Measurements from ENCODE around the gene CMBL. TPM values are rescaled to one million over a fixed set of nuclear protein-coding genes. Genes with fewer than 3 reads are reported as not detected.

CMBL gene
- total RNA-seq, 2 experiments from 2014 or later, result 2.2 to 3.2 TPM

DNA sequence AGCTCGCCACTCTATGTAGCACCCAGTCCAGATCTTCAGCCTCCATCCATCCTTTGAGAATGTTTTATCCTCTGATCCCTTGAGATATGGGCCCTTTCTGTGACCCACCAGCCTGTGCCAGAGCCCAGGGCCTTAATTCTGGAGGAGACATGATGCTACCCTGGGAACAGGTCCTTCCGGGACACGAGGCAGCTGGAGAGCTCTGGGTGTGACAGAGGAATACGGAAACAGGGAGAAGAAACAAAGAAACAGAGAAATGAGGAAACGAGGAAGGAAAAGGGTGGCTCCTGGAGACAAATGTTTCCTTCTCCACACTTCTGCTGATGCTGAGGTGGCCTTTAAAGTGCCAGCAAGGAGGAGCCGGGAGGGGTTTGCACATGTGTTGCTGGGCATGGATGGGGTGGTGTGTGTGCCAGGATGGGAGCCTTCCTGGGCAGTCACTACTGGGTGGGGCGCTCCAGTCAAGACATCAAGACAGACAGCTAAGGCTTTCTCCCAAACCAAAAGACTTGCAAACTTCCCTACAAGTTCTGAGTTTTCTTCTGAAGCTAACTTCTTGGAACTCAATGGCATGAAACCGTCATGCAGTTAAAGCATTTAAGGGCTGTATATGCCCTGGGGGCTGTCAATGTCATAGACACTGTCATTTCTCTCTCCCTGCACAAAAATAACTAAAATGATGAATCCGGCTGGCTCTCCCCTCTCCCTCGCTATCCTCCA is 23.0 kb upstream of the CMBL start:
- Mint-ChIP-seq H3K9me3 (no peaks in the 10 kb centered on the region), H3K4me1 (ENCODE audit: low read depth) (peaks cover 4% of the 10 kb centered on the region), H3K27me3 (ENCODE audit: low read depth) (peaks cover 32% of the 10 kb centered on the region), H3K4me3 (no peak overlapping the region), H3K36me3 (ENCODE audit: low read depth) (no peaks in the 10 kb centered on the region), H3K27ac (no peak overlapping the region)
- CTCF ChIA-PET, result interaction anchor here (0.6 to 0.8 kb wide), 2 partner anchors 28 to 34 kb away, joined by 3 read pairs; no protein-coding TSS in a partner anchor
- DNase-seq, result no peak
- intact Hi-C loops (cut with micrococcal nuclease), result no loop called here

DNA sequence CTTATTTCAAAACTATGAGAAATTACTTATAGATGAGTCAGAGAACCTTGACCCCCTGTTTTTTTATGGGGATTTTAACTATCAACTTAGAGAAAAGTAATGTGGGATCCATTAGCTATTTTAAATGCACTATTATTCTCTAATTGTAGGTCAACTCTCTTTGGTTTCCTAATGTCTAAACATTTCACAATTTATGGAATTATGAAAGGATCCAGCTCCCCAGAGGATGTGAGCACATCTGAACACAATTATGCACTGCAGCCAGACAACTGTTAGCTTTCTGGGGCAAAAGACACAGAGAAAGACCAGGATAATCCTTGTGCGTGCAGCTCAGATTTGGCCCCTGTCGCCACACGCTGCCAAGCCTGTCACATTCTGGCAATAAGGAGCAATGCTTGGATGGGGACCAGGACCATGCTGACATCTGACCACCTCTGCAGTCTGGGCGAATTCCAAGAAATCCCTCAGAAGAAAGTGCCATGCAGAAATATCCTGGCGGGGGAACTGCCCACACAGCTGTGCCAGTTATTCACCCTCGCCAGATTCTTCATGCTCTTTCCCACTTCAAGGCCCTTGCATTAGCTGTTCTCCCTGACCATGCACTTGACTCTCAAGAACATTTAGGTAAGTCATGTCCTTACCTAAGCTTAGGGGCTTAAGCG is 22.2 kb upstream of the CMBL start:
- H3K27me3 Mint-ChIP-seq (ENCODE audit: low read depth), result peaks cover 31% of the 10 kb centered on the region
- peaks cover 4% of the 10 kb centered on the region for H3K4me1 Mint-ChIP-seq (ENCODE audit: low read depth)
- H3K4me3 Mint-ChIP-seq, result no peak overlapping the region
- no peaks in the 10 kb centered on the region for H3K9me3 Mint-ChIP-seq
- no peaks in the 10 kb centered on the region for H3K36me3 Mint-ChIP-seq (ENCODE audit: low read depth)
- no peak for DNase-seq
- CTCF ChIA-PET, result interaction anchor here (0.6 kb wide), 2 partner anchors 24 to 29 kb away, joined by 3 to 4 read pairs; no protein-coding TSS in a partner anchor
- H3K27ac Mint-ChIP-seq, result no peak overlapping the region
- intact Hi-C loops (cut with micrococcal nuclease), result no loop called here

DNA sequence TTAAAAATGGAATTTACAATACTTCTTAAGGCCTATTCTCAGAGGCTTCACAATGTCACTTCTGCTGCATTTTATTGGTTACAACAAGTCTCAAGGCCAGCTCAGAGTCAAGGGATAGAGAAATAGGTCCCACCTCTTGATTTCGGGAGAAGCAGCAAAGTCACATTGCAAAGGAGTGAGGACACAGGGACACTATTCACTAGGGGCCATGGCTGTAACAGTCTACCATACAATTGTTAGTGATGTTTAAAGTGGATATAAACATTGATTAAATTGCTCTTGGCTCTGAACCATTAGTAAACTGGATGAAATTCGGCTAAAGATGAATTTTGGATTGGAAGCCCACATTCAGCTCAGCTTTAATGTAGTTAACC is 21.7 kb upstream of the CMBL start:
- no peak for DNase-seq
- Mint-ChIP-seq H3K4me1 (ENCODE audit: low read depth) (peaks cover 4% of the 10 kb centered on the region), H3K27me3 (ENCODE audit: low read depth) (peaks cover 26% of the 10 kb centered on the region), H3K4me3 (no peak overlapping the region), H3K9me3 (no peaks in the 10 kb centered on the region), H3K27ac (no peak overlapping the region), H3K36me3 (ENCODE audit: low read depth) (no peaks in the 10 kb centered on the region)
- intact Hi-C loops (cut with micrococcal nuclease), result no loop called here
- CTCF ChIA-PET, result interaction anchor here (0.6 kb wide), 1 partner anchor 24 kb away, joined by 4 read pairs; no protein-coding TSS in a partner anchor

DNA sequence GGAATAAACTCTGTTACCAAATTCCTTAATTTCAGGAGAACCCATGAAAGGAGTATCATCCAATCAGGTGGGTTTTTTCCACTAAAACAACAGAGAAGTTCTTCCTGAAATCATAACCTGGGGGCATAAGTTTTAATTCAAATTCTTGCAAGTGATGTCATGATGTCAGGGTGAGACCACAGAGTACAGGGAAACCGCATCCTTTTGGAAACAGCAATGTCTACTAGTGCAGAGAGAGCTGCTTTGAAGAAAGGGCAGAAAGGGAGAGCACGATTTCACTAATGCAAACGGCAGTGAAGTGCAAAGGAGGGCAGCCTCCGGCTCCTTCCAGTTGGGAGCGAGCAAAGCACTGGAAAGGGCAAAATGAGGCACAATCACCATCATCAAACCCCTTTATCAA is 20.6 kb upstream of the CMBL start:
- CTCF ChIA-PET, result no interaction called here

DNA sequence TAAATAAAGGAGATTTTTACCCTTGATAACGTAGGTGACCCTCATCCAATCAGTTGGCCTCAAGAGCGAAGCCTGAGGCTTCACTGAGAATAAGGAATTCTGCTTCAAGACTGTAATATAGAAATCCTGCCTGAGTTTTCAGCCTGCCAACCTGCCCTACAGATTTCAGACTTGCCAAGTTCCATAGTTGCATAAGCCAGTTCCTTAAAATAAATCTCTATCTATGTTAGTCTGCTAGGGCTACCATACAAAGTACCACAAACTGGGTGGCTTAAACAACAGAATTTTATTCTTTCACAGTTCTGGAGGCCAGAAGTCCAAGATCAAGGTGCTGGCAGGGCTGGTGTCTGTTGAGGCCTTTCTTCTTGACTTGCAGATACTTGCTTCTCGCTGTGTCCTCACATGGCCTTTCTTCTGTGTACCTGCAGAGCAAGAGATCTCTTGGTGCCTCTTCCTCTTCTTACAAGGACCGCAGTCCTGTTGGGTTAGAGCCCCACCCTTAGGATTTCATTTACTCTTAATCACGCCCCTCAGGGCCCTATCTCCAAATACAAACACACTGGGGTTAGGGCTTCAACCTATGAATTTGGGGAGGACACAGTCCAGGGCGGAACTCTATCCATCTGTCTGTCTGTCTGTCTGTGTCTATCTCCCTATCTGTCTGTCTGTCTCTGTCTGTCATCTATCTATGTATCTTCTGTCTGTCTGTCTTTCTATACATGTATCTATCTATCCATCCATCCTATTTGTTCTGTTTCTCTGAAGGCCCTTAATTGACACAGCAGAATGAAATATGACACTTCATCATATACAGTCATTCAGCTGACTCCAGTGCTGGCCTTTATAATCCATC is 17.0 kb upstream of the CMBL start:
- Mint-ChIP-seq H3K4me1 (ENCODE audit: low read depth) (no peaks in the 10 kb centered on the region), H3K27me3 (ENCODE audit: low read depth) (no peaks in the 10 kb centered on the region), H3K27ac (no peak overlapping the region), H3K4me3 (no peak overlapping the region), H3K9me3 (no peaks in the 10 kb centered on the region), H3K36me3 (ENCODE audit: low read depth) (no peaks in the 10 kb centered on the region)
- CTCF ChIA-PET, result no interaction called here
- intact Hi-C loops (cut with micrococcal nuclease), result no loop called here
- no peak for DNase-seq

More for the DNA sequence above, 20.6 kb upstream of the CMBL start:
- Mint-ChIP-seq H3K27me3 (ENCODE audit: low read depth) (peaks cover 19% of the 10 kb centered on the region), H3K36me3 (ENCODE audit: low read depth) (no peaks in the 10 kb centered on the region), H3K4me3 (no peak overlapping the region), H3K27ac (no peak overlapping the region), H3K9me3 (no peaks in the 10 kb centered on the region), H3K4me1 (ENCODE audit: low read depth) (peaks cover 2% of the 10 kb centered on the region)
- intact Hi-C loops (cut with micrococcal nuclease), result no loop called here
- DNase-seq, result no peak

DNA sequence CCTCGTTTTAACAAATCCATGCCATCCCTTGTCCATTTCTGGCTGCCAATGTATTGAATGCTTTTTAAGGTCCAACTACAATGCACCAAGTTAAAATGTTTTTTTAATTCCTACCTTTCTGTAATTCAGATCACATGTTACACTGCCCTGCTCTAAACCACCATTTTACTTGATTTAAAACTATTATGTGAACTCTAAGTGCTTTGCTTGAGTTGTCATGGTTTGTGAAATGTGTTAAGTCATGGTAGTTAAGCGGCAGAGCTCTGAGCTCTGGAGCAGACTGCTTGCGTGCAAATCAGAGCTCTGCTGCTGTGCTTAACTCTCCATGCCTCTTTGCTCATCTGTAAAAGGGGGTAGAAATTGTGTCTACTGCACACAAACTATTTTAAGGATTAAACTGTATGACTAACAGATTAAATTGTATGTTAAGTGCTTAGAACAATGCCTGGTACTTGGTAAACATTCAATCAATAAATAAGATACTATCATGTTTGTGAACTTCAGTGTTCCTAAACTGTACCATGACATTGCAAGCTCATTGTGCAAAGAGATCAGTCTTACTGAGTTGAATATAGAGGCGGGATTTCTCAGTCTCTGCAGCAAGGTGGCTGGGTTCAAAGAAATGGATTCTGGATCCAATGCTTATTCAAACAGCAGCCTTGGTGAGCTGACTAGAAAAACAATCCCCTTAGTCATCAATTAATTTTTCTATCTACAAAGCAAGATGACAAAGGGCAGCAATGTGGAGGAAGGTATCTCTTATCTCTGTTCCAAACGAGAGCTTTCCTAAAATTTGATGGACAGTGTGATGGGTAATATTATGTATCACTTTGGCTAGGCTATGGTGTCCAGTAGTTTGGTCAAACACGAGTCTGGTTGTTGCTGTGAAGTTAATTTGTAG is 16.1 kb upstream of the CMBL start:
- Mint-ChIP-seq H3K36me3 (ENCODE audit: low read depth) (no peaks in the 10 kb centered on the region), H3K4me3 (no peak overlapping the region), H3K27ac (no peak overlapping the region), H3K9me3 (no peaks in the 10 kb centered on the region), H3K4me1 (ENCODE audit: low read depth) (no peaks in the 10 kb centered on the region), H3K27me3 (ENCODE audit: low read depth) (no peaks in the 10 kb centered on the region)
- CTCF ChIA-PET, result no interaction called here
- intact Hi-C loops (cut with micrococcal nuclease), result no loop called here
- DNase-seq, result no peak

DNA sequence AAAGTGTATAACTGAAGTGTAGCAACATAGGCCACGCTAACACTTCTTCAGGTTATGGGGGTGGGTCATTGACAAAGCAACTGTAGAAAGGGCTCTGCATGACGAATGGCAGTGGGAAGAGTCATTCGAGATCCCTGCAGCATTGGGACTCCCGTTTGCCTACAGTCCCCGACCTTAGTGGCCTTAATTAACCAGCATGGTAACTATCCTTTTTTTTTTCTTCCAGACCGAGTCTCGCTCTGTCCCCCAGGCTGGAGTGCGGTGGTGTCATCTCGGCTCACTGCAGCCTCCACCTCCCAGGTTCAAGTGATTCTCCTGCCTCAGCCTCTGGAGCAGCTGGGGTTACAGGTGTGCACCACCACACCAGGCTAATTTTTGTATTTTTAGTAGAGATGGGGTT is 14.2 kb upstream of the CMBL start:
- Mint-ChIP-seq H3K27ac (no peak overlapping the region), H3K4me3 (no peak overlapping the region), H3K36me3 (ENCODE audit: low read depth) (no peaks in the 10 kb centered on the region), H3K9me3 (no peaks in the 10 kb centered on the region), H3K27me3 (ENCODE audit: low read depth) (no peaks in the 10 kb centered on the region), H3K4me1 (ENCODE audit: low read depth) (no peaks in the 10 kb centered on the region)
- CTCF ChIA-PET, result no interaction called here
- DNase-seq, result no peak
- intact Hi-C loops (cut with micrococcal nuclease), result no loop called here

DNA sequence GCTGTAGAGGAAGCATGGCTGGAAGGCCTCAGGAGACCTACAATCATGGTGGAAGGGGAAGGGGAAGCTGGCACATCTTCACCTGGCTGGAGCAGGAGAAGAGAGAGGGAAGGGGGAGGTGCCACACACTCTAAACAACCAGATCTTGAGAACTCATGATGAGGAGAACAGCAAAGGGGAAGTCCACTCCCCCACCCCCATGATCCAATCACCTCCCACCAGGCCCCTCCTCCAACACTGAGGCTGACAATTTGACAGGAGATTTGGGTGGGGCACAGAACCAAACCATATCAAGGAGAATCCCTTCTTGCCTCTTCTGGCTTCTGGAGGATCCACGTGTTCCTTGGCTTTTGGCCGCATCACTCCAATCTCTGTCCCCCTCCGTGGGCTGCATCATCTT is 13.1 kb upstream of the CMBL start:
- DNase-seq, result no peak
- intact Hi-C loops (cut with micrococcal nuclease), result no loop called here
- Mint-ChIP-seq H3K27ac (no peak overlapping the region), H3K9me3 (no peaks in the 10 kb centered on the region), H3K27me3 (ENCODE audit: low read depth) (no peaks in the 10 kb centered on the region), H3K4me3 (no peak overlapping the region), H3K36me3 (ENCODE audit: low read depth) (no peaks in the 10 kb centered on the region), H3K4me1 (ENCODE audit: low read depth) (no peaks in the 10 kb centered on the region)
- CTCF ChIA-PET, result no interaction called here

DNA sequence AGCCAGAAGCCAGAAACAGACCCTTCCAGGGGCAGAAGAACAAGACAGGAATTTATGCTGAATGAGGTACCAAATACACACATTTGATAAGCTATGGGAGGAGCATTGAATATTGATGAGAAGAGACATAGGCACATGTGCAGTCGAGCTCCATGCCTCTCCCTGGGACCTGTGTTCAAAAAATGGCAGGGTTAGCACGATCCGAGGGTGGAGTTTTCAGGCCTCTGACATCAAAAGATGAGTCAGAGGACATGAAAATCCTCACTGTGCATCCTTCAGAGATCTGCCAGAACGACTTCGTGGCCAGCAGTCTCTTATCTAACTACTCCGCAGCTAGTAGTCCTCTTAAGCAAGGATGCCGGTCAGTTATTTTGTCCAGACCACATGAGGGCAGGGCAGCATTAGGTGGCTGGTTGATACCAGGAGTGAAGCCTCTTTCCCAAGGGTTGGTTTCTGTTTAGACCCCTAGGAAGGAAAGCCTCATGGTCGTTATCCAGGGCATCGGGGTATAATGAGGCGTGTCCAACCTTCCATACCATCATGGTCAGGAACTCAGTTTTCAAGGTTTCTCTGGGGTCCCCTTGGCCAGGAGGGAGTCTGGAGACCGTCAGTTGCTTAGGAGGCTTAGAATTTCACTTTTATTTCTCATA is 11.6 kb upstream of the CMBL start:
- Mint-ChIP-seq H3K27me3 (ENCODE audit: low read depth) (no peaks in the 10 kb centered on the region), H3K4me1 (ENCODE audit: low read depth) (no peaks in the 10 kb centered on the region), H3K4me3 (no peak overlapping the region), H3K36me3 (ENCODE audit: low read depth) (no peaks in the 10 kb centered on the region), H3K9me3 (no peaks in the 10 kb centered on the region), H3K27ac (no peak overlapping the region)
- CTCF ChIA-PET, result no interaction called here
- intact Hi-C loops (cut with micrococcal nuclease), result no loop called here
- DNase-seq, result no peak

DNA sequence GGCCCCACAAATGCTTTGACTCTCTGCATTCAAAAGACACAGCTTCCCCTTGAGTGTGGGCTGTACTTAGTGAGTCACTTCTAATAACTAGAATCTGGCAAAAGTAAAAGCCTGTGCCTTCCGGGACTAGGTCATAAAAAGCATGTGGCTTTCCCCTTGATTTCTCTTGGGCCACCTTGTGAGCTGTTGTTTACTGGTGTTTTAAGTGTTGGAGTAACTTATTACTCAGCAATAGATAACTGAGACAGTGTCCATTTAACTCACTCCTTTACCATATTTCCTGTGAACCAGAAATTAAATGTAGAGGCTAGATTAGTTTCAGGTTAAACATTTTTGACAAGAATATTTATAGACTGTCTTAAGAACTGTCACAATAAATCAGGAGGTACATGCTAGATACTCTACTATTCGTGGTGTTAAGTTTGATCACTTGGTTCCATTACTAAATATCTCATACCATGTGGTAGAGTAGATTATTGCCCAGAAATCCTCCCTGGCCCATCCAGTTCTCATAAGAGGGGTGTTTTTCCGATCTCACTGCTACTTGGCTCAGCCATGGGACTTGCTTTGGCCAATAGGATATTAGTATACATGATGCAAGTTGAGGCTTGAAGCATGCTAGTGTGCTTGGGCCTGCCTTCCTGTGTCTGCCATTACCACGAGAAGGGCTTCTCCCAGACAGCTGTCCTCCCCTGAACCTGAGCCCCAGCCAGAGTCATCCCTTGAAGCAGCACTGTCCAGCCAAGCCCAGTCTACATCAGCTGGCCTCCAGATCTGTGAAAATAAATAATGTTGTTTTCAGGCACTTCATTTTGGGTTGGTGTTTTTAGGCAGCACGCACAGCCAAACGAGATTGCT is 10.4 kb upstream of the CMBL start:
- Mint-ChIP-seq H3K27me3 (ENCODE audit: low read depth) (no peaks in the 10 kb centered on the region), H3K9me3 (no peaks in the 10 kb centered on the region), H3K27ac (no peak overlapping the region), H3K4me1 (ENCODE audit: low read depth) (no peaks in the 10 kb centered on the region), H3K4me3 (no peak overlapping the region), H3K36me3 (ENCODE audit: low read depth) (no peaks in the 10 kb centered on the region)
- CTCF ChIA-PET, result interaction anchor here (1.1 kb wide), 1 partner anchor 385 kb away, joined by 3 read pairs; no protein-coding TSS in a partner anchor
- DNase-seq, result no peak
- intact Hi-C loops (cut with micrococcal nuclease), result no loop called here

All from activated naive CD4-positive, alpha-beta T cell treated with anti-CD3 and anti-CD28 coated beads for 36 hours (primary cell).